Mammary epithelial cell (primary cell): ENCODE measurements around the gene POFUT1.

Experiments
- EZH2 ChIP-seq: IDR thresholded peaks from 2 replicates; pipeline ENCODE4 v1.6.1; 2012; ENCODE audit warnings: low read length, inconsistent platforms, borderline replicate concordance
- TF ChIP-seq, protein P1 (sequence below), 2 donors: IDR thresholded peaks in 1 of 2; conservative IDR thresholded peaks in 1 of 2; 2 replicates each; pipeline ENCODE4 v1.5.1; 2011 to 2012; ENCODE audit warnings: inconsistent platforms in 2 of 2, low read length in 2 of 2, mild to moderate bottlenecking in 2 of 2, control low read depth in 1 of 2, low read depth in 1 of 2; ENCODE audit not compliant: insufficient read depth in 1 of 2; ENCODE audit errors: extremely low read depth in 1 of 2

DNA sequence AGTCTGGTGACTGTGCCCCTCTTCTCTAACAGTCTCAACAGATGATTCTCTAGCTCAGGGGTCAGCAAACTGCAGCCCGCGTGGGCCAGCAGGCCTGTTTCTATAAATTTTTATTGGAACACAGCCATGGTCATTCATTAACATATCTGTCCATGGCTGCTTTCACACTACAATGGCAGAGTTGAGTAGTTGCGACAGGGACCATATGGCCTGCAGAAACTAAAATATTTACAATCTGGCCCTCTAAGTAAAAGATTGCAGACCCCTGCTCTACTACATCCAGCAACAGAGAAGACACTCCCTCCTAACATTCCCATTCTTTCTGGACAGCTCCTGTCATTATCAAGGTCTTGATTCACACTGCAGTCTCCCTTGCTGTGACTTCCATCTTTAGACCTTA is 45.3 kb upstream of the POFUT1 start:
- TF ChIP-seq, protein P1, sequence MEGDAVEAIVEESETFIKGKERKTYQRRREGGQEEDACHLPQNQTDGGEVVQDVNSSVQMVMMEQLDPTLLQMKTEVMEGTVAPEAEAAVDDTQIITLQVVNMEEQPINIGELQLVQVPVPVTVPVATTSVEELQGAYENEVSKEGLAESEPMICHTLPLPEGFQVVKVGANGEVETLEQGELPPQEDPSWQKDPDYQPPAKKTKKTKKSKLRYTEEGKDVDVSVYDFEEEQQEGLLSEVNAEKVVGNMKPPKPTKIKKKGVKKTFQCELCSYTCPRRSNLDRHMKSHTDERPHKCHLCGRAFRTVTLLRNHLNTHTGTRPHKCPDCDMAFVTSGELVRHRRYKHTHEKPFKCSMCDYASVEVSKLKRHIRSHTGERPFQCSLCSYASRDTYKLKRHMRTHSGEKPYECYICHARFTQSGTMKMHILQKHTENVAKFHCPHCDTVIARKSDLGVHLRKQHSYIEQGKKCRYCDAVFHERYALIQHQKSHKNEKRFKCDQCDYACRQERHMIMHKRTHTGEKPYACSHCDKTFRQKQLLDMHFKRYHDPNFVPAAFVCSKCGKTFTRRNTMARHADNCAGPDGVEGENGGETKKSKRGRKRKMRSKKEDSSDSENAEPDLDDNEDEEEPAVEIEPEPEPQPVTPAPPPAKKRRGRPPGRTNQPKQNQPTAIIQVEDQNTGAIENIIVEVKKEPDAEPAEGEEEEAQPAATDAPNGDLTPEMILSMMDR (conservative IDR thresholded peaks at IDR 0.05 in 1 of 2, IDR thresholded peaks at IDR 0.05 in 1 of 2; ENCODE audit: extremely low read depth in 1 of 2, insufficient read depth in 1 of 2, low read depth in 1 of 2, low read length in 2 of 2) = no peak
- TF ChIP-seq EZH2 = no peak
